ENCODE results near the gene EFCAB6. TPM values are rescaled to one million over a fixed set of nuclear protein-coding genes. Genes with fewer than 3 reads are reported as not detected.

EFCAB6 gene
- polyA plus RNA-seq, 2 of the 4 experiments (the other 2 are of a cell fraction): 0.46 to 1.2 TPM

DNA sequence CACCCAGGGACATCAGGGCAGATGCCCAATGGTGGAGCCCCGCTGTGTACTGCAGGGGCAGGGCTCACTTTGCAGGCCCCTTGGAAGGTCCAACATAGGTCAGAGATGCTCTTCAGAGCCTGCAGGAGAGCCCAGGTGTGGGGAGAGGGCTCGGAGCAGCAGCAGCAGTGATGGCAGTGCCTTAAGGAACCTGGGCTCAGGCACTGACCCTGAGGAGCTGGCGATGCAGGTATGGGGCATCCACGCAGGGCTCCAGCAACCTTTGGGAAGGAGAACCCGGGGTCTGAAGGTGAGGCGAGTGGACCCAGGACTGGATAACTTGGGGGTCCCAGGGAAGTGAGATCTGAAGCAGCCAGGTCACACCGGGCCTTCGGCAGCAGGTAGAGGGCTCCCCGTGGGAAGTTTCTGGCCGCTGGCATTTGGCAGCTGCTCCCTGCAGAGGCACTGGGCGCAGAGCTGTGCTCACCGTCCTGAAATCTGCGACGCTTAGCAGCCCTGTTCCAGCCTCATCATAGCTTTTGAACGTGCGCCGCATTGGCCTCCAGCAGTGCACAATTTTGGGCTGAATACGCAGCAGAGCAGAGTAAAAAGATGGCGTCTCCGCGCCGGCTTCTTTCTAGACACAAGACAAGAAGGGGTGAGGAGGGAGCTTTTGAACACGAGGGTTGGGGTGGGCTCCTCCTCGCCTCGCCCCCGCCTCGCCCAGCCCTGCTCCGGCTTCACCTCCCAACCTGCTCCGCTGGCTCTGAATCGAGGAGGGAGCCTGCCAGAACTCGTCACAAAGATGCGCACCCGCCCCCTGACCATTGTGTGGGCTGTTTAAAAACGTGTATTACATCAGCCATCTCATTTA is 281.5 kb downstream of the EFCAB6 start:
- WGBS (ENCODE audit: missing lambda C conversion rate): 68% methylated on average over 18 of the region's 34 CpGs
- Histone ChIP-seq H3K4me1 (no peaks in the 10 kb centered on the region), H3K9me3 (no peaks in the 10 kb centered on the region), H3K27ac (no peak overlapping the region), H3K4me2 (no peak overlapping the region), H3K4me3 (no peak overlapping the region)
- POLR2A ChIA-PET: no interaction called here
- CTCF ChIA-PET: interaction anchor here (0.8 kb wide), 1 partner anchor 365 kb away, joined by 3 read pairs; no protein-coding TSS in a partner anchor
- FAIRE-seq (no peak), DNase-seq (ENCODE audit: low read depth in 1 of 2, low spot score in 1 of 2) (no peak), ATAC-seq (no peak)
- TF ChIP-seq POLR2AphosphoS2 (conservative IDR thresholded peaks at IDR 0.05; ENCODE audit: low read length) (no peak), HOXB5 (CRISPR knock-in tag; IDR thresholded peaks at IDR 0.05) (no peak), KDM5A (IDR thresholded peaks at IDR 0.05) (no peak), ZSCAN20 (CRISPR knock-in tag; IDR thresholded peaks at IDR 0.05) (no peak), SMC3 (IDR thresholded peaks at IDR 0.05) (no peak), NPAS2 (CRISPR knock-in tag; IDR thresholded peaks at IDR 0.05; ENCODE audit: borderline replicate concordance) (no peak), RNF2 (IDR thresholded peaks at IDR 0.05; ENCODE audit: borderline replicate concordance, low read depth) (no peak), HDAC2 (IDR thresholded peaks at IDR 0.05) (no peak), EHMT2 (IDR thresholded peaks at IDR 0.05; ENCODE audit: low read depth) (no peak), BHLHE40 (IDR thresholded peaks at IDR 0.05; ENCODE audit: low read depth, low read length) (no peak), CBX2 (IDR thresholded peaks at IDR 0.05; ENCODE audit: borderline replicate concordance, low read depth) (no peak), CBX8 (IDR thresholded peaks at IDR 0.05) (no peak), CHD2 (IDR thresholded peaks at IDR 0.05; ENCODE audit: low read length, partially characterized antibody) (no peak), KDM1A (IDR thresholded peaks at IDR 0.05; ENCODE audit: low read depth) (no peak), FOSB (CRISPR knock-in tag; IDR thresholded peaks at IDR 0.05) (no peak), MYC (IDR thresholded peaks at IDR 0.05; ENCODE audit: borderline replicate concordance, low read length) (no peak), HOXB13 (CRISPR knock-in tag; IDR thresholded peaks at IDR 0.05; ENCODE audit: low read depth) (no peak)
- TF ChIP-seq, protein P1, sequence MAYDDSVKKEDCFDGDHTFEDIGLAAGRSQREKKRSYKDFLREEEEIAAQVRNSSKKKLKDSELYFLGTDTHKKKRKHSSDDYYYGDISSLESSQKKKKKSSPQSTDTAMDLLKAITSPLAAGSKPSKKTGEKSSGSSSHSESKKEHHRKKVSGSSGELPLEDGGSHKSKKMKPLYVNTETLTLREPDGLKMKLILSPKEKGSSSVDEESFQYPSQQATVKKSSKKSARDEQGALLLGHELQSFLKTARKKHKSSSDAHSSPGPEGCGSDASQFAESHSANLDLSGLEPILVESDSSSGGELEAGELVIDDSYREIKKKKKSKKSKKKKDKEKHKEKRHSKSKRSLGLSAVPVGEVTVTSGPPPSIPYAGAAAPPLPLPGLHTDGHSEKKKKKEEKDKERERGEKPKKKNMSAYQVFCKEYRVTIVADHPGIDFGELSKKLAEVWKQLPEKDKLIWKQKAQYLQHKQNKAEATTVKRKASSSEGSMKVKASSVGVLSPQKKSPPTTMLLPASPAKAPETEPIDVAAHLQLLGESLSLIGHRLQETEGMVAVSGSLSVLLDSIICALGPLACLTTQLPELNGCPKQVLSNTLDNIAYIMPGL (CRISPR knock-in tag; IDR thresholded peaks at IDR 0.05; ENCODE audit: borderline replicate concordance): no peak
- TF ChIP-seq, protein P2, sequence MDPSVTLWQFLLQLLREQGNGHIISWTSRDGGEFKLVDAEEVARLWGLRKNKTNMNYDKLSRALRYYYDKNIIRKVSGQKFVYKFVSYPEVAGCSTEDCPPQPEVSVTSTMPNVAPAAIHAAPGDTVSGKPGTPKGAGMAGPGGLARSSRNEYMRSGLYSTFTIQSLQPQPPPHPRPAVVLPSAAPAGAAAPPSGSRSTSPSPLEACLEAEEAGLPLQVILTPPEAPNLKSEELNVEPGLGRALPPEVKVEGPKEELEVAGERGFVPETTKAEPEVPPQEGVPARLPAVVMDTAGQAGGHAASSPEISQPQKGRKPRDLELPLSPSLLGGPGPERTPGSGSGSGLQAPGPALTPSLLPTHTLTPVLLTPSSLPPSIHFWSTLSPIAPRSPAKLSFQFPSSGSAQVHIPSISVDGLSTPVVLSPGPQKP (IDR thresholded peaks at IDR 0.05; ENCODE audit: low read depth, low read length): no peak

DNA sequence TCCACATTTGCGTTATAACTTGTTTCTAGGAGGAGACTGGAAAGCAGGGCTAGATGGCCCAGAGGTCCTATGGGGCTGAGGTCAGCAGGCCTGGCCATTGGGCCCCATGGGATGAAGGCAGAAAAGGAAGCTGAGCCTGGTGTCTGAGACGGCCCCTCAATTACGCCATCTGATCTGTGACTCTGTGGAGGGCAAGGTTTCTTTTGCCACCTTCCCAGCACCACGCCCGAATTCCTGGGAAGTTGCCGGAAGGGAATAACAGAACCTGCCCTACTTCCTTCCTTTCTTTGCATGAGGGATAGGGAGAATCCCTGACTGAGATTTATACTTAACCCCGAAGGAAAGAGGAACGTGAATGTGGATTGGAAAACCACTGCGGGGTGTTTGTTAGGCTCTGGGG is 282.2 kb downstream of the EFCAB6 start:
- POLR2A ChIA-PET: no interaction called here
- DNase-seq (ENCODE audit: low read depth in 1 of 2, low spot score in 1 of 2): no peak
- H3K4me2 ChIP-seq: no peak overlapping the region
- whole genome bisulfite sequencing (ENCODE audit: missing lambda C conversion rate): 65% methylated on average over 9 of the region's 9 CpGs
- FAIRE-seq: no peak
- no peak for ATAC-seq
- TF ChIP-seq, protein P3, sequence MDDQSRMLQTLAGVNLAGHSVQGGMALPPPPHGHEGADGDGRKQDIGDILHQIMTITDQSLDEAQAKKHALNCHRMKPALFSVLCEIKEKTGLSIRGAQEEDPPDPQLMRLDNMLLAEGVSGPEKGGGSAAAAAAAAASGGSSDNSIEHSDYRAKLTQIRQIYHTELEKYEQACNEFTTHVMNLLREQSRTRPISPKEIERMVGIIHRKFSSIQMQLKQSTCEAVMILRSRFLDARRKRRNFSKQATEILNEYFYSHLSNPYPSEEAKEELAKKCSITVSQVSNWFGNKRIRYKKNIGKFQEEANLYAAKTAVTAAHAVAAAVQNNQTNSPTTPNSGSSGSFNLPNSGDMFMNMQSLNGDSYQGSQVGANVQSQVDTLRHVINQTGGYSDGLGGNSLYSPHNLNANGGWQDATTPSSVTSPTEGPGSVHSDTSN (IDR thresholded peaks at IDR 0.05): no peak
- TF ChIP-seq KDM1A (IDR thresholded peaks at IDR 0.05; ENCODE audit: low read depth) (no peak), EHMT2 (IDR thresholded peaks at IDR 0.05; ENCODE audit: low read depth) (no peak), FOXS1 (CRISPR knock-in tag; IDR thresholded peaks at IDR 0.05) (no peak), ZFP36 (IDR thresholded peaks at IDR 0.05; ENCODE audit: borderline replicate concordance, partially characterized antibody) (no peak), RCOR1 (IDR thresholded peaks at IDR 0.05; ENCODE audit: low read depth, low read length) (no peak), SREBF2 (IDR thresholded peaks at IDR 0.05) (no peak), NR3C1 (IDR thresholded peaks at IDR 0.05) (no peak), EHF (CRISPR knock-in tag; IDR thresholded peaks at IDR 0.05) (no peak), KDM5A (IDR thresholded peaks at IDR 0.05) (no peak), JUN (IDR thresholded peaks at IDR 0.05) (no peak), NFE2L2 (conservative IDR thresholded peaks at IDR 0.05; ENCODE audit: low read length) (no peak)
- CTCF ChIA-PET: interaction anchor here (0.6 to 0.7 kb wide), 2 partner anchors 23 to 540 kb away, joined by 3 read pairs; no protein-coding TSS in a partner anchor
- no peak overlapping the region for H3K4me3 ChIP-seq
- no peaks in the 10 kb centered on the region for H3K4me1 ChIP-seq
- H3K9me3 ChIP-seq: no peaks in the 10 kb centered on the region
- H3K27ac ChIP-seq: no peak overlapping the region
